ENCODE data around the gene FAM120A. TPM values are rescaled to one million over a fixed set of nuclear protein-coding genes. Genes with fewer than 3 reads are reported as not detected.

FAM120A gene
- total RNA-seq, 2 donors from 2014 or later, result 38.3 to 46.1 TPM

DNA sequence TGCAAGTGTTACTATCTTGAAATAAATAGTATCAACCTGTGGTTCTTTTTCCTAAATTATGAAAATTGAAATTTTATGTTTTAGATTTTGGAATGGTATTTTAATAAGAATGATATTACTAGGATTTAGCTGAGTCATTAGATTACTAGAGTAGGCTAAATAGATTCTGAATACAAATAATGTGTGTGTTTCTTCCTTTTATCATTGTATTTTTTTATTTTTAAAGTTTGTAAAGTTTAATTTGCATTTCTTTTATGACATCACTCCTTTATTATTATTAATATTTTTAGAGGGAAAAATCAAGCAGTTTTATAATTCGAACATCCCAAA lies 9.9 kb downstream of the FAM120A start:
- Mint-ChIP-seq H3K9me3 (no peaks in the 10 kb centered on the region), H3K27me3 (ENCODE audit: insufficient read depth) (no peaks in the 10 kb centered on the region), H3K4me3 (no peak overlapping the region), H3K36me3 (ENCODE audit: low read depth) (peaks cover 3% of the 10 kb centered on the region), H3K4me1 (peaks cover 53% of the 10 kb centered on the region), H3K27ac (no peak overlapping the region)
- TF ChIP-seq, protein P1, sequence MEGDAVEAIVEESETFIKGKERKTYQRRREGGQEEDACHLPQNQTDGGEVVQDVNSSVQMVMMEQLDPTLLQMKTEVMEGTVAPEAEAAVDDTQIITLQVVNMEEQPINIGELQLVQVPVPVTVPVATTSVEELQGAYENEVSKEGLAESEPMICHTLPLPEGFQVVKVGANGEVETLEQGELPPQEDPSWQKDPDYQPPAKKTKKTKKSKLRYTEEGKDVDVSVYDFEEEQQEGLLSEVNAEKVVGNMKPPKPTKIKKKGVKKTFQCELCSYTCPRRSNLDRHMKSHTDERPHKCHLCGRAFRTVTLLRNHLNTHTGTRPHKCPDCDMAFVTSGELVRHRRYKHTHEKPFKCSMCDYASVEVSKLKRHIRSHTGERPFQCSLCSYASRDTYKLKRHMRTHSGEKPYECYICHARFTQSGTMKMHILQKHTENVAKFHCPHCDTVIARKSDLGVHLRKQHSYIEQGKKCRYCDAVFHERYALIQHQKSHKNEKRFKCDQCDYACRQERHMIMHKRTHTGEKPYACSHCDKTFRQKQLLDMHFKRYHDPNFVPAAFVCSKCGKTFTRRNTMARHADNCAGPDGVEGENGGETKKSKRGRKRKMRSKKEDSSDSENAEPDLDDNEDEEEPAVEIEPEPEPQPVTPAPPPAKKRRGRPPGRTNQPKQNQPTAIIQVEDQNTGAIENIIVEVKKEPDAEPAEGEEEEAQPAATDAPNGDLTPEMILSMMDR (conservative IDR thresholded peaks at IDR 0.05), result no peak
- Histone ChIP-seq H3K9ac (ENCODE audit: extremely low read depth, low read length, poor library complexity, severe bottlenecking) (no peak overlapping the region), H3K4me1 (ENCODE audit: control insufficient read depth, insufficient read depth, low read length) (no peaks in the 10 kb centered on the region), H3K27me3 (ENCODE audit: control insufficient read depth, insufficient read depth, low read length, poor library complexity, severe bottlenecking) (no peaks in the 10 kb centered on the region), H3K36me3 (ENCODE audit: control insufficient read depth, insufficient read depth, low read length) (peaks cover 5% of the 10 kb centered on the region), H3K27ac (ENCODE audit: low read depth, low read length) (no peak overlapping the region), H3K4me3 (ENCODE audit: low read length) (no peak overlapping the region), H3K9me3 (ENCODE audit: control insufficient read depth, low read length) (no peaks in the 10 kb centered on the region)
- WGBS, 2 experiments (ENCODE audit: insufficient coverage in 1 of 2, insufficient read length in 1 of 2), result 100% methylated on average over 1 of the region's 1 CpG; no CpG with 5 or more reads in 1 of the 2 experiments
- DNase-seq, result no peak

DNA sequence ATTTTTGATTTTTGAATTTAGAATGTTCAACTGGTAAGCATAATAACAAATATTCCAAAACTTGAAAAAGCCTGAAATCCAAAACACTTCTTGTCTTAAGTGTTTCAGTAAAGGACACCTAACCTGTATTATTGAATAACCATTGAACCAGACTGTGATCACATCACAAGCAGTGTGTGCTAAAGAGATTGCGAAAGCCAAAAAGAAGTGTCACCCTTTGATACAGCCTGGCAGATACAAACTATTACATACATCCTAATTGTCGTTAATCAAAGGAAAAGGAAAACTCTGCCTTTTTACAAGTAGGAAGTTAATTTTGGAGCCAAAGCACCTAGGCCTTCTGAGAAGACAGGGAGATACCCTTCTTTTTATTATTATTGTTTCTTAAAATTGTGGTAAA lies 10.3 kb downstream of the FAM120A start:
- Histone ChIP-seq H3K4me1 (ENCODE audit: control insufficient read depth, insufficient read depth, low read length) (no peaks in the 10 kb centered on the region), H3K27me3 (ENCODE audit: control insufficient read depth, insufficient read depth, low read length, poor library complexity, severe bottlenecking) (no peaks in the 10 kb centered on the region), H3K4me3 (ENCODE audit: low read length) (no peak overlapping the region), H3K27ac (ENCODE audit: low read depth, low read length) (no peak overlapping the region), H3K9me3 (ENCODE audit: control insufficient read depth, low read length) (no peaks in the 10 kb centered on the region), H3K9ac (ENCODE audit: extremely low read depth, low read length, poor library complexity, severe bottlenecking) (no peak overlapping the region), H3K36me3 (ENCODE audit: control insufficient read depth, insufficient read depth, low read length) (peaks cover under 1% of the 10 kb centered on the region)
- Mint-ChIP-seq H3K4me1 (peaks cover 57% of the 10 kb centered on the region), H3K36me3 (ENCODE audit: low read depth) (peaks cover 3% of the 10 kb centered on the region), H3K9me3 (no peaks in the 10 kb centered on the region), H3K27me3 (ENCODE audit: insufficient read depth) (no peaks in the 10 kb centered on the region), H3K27ac (no peak overlapping the region), H3K4me3 (no peak overlapping the region)
- TF ChIP-seq, protein P1 (conservative IDR thresholded peaks at IDR 0.05), result no peak
- DNase-seq, result no peak
- 93 to 100% methylated on average over 1 to 2 of the region's 2 CpGs for WGBS, 2 experiments (ENCODE audit: insufficient coverage in 1 of 2, insufficient read length in 1 of 2)

DNA sequence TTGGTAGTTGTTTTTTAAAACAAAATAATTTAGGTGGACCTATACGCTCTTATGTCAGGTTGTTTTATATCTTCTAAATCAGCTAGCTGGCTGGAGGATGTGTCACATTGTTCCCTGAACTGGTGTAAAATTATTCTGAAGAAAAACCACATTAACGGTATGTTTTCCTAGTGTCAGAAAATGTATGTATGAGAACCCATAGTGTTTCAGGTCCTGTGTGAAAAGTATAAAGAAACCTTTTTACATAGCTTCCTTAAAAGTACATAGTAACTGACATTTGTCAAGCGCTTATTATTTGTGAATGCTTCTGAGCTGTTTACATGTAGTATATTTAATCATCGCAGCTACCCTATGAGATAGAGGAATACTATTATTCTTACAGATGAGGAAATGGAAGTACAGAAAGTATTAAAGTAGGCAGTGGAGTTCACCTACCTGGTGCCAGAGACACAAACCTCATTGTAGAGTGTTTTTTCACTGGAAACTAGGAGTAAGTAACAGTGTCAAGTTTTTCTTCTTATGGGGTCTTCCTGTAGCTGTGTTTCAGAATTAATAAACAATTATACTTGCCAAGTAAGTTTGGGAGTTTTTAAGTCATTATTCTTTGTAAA lies 12.3 kb downstream of the FAM120A start:
- no peaks in the 10 kb centered on the region for H3K9me3 Mint-ChIP-seq

More for the DNA sequence above, 12.3 kb downstream of the FAM120A start:
- H3K4me1 Mint-ChIP-seq, result peaks cover 73% of the 10 kb centered on the region
- no peak for DNase-seq
- H3K27ac Mint-ChIP-seq, result peak overlapping the region; percentile 83
- WGBS, 2 experiments (ENCODE audit: insufficient coverage in 1 of 2, insufficient read length in 1 of 2), result 90 to 95% methylated on average over 2 to 4 of the region's 4 CpGs
- no peak overlapping the region for H3K9ac ChIP-seq (ENCODE audit: extremely low read depth, low read length, poor library complexity, severe bottlenecking)
- no peaks in the 10 kb centered on the region for H3K27me3 Mint-ChIP-seq (ENCODE audit: insufficient read depth)
- H3K27ac ChIP-seq (ENCODE audit: low read depth, low read length), result no peak overlapping the region
- H3K36me3 ChIP-seq (ENCODE audit: control insufficient read depth, insufficient read depth, low read length), result no peaks in the 10 kb centered on the region
- TF ChIP-seq, protein P1 (conservative IDR thresholded peaks at IDR 0.05), result no peak
- no peaks in the 10 kb centered on the region for H3K4me1 ChIP-seq (ENCODE audit: control insufficient read depth, insufficient read depth, low read length)
- no peaks in the 10 kb centered on the region for H3K27me3 ChIP-seq (ENCODE audit: control insufficient read depth, insufficient read depth, low read length, poor library complexity, severe bottlenecking)
- H3K9me3 ChIP-seq (ENCODE audit: control insufficient read depth, low read length), result no peaks in the 10 kb centered on the region
- H3K4me3 ChIP-seq (ENCODE audit: low read length), result no peak overlapping the region
- H3K36me3 Mint-ChIP-seq (ENCODE audit: low read depth), result peaks cover 3% of the 10 kb centered on the region
- H3K4me3 Mint-ChIP-seq, result no peak overlapping the region

Data from endodermal cell (in vitro differentiated cells).